ENCODE measurements around the gene TLE1.
"Not testable (repeated sequence)": the region's sequence is repeated elsewhere in the genome, so short reads cannot be mapped to it uniquely, and the experiment has no call there.

The TLE1 gene

GRCh38 chr9:81689343-81690175 lies at the start of gene TLE1:
TLE1 (minus strand) TSS chr9:81689547; CDS start chr9:81688240, 1,307 bp downstream.
- peak; percentile 52 to 65 for DNase-seq

- no peak for DNase-seq
Measured at GRCh38 chr9:81737871-81738507, 48.6 kb upstream of the TLE1 start.

- DNase-seq, result not testable (repeated sequence)
Measured at GRCh38 chr9:81730498-81730897, 41.2 kb upstream of the TLE1 start.

GRCh38 chr9:81729135-81729534 lies 39.8 kb upstream of the TLE1 start:
- no peak for DNase-seq

GRCh38 chr9:81724242-81724889 lies 35.0 kb upstream of the TLE1 start:
- DNase-seq, result no peak

GRCh38 chr9:81722277-81722676 lies 32.9 kb upstream of the TLE1 start:
- DNase-seq, result no peak

GRCh38 chr9:81720450-81721086 lies 31.2 kb upstream of the TLE1 start:
- no peak for DNase-seq

GRCh38 chr9:81719972-81720371 lies 30.6 kb upstream of the TLE1 start:
- no peak for DNase-seq

GRCh38 chr9:81718244-81718643 lies 28.9 kb upstream of the TLE1 start:
- DNase-seq, result no peak

- no peak for DNase-seq
Measured at GRCh38 chr9:81717747-81718077, 28.4 kb upstream of the TLE1 start.

GRCh38 chr9:81717061-81717746 lies 27.9 kb upstream of the TLE1 start:
- no peak for DNase-seq

GRCh38 chr9:81716409-81716808 lies 27.1 kb upstream of the TLE1 start:
- DNase-seq, result no peak

GRCh38 chr9:81705578-81705977 lies 16.2 kb upstream of the TLE1 start:
- no peak for DNase-seq

GRCh38 chr9:81694541-81694940 lies 5.2 kb upstream of the TLE1 start:
- no peak for DNase-seq

- no peak for DNase-seq
Measured at GRCh38 chr9:81693671-81694378, 4.5 kb upstream of the TLE1 start.

GRCh38 chr9:81690251-81690851 lies 1.0 kb upstream of the TLE1 start:
- DNase-seq, result no peak

GRCh38 chr9:81689093-81689342 lies 329 bp downstream of the TLE1 start:
- not testable (repeated sequence) for DNase-seq

- peak; percentile 3 to 9 for DNase-seq
Measured at GRCh38 chr9:81688262-81689092, 870 bp downstream of the TLE1 start.

- no peak for DNase-seq
Measured at GRCh38 chr9:81687521-81688261, 1.7 kb downstream of the TLE1 start.
